Natural killer cell (primary cell): ENCODE results near the gene SDR42E1. TPM values are rescaled to one million over a fixed set of nuclear protein-coding genes. Genes with fewer than 3 reads are reported as not detected.

Source experiments
- ATAC-seq, 3 donors: fragments of 150-1000 bp in 2 of 3; fragments of 200-7000 bp in 1 of 3; cut with Tn5 transposase; 1 replicate in 1 of 3; 2 replicates in 2 of 3; pipeline ENCODE4 v1.10.0; 2021; ENCODE audit warnings: mild to moderate bottlenecking in 2 of 3, moderate library complexity in 2 of 3
- DNase-seq, 2 donors: peaks; one replicate each; pipeline versions ENCODE4 v3.0.0 to v3.0.0-alpha.2; 2013 to 2021; ENCODE audit warnings: mixed read lengths in 1 of 2
- H3K27ac ChIP-seq: one replicate; pipeline ENCODE4 v1.5.1; 2013; ENCODE audit warnings: mild to moderate bottlenecking, low read length
- H3K27me3 ChIP-seq: one replicate; pipeline ENCODE4 v1.6.1; 2013; ENCODE audit warnings: low read length; ENCODE audit not compliant: control insufficient read depth, insufficient read depth
- H3K36me3 ChIP-seq: one replicate; pipeline ENCODE4 v1.6.1; 2013; ENCODE audit warnings: low read length; ENCODE audit not compliant: control insufficient read depth, insufficient read depth
- H3K4me1 ChIP-seq: one replicate; pipeline ENCODE4 v1.6.1; 2013; ENCODE audit warnings: low read length; ENCODE audit not compliant: control insufficient read depth, insufficient read depth
- H3K4me3 ChIP-seq: one replicate; pipeline ENCODE4 v1.5.1; 2013; ENCODE audit warnings: low read length
- H3K9me3 ChIP-seq: one replicate; pipeline ENCODE4 v1.6.1; 2013; ENCODE audit warnings: low read length; ENCODE audit not compliant: control insufficient read depth, insufficient read depth
- H3K27ac Mint-ChIP-seq, 2 donors: one replicate each; pipeline ENCODE4 v1.8.0; 2022; ENCODE audit warnings: mild to moderate bottlenecking in 2 of 2, mixed read lengths in 2 of 2, moderate library complexity in 1 of 2
- H3K27me3 Mint-ChIP-seq, 2 donors: one replicate each; pipeline ENCODE4 v1.8.0; 2022; ENCODE audit warnings: low read depth in 2 of 2, mixed read lengths in 2 of 2
- H3K36me3 Mint-ChIP-seq: one replicate; pipeline ENCODE4 v1.8.0; 2022; ENCODE audit warnings: mixed read lengths
- H3K4me1 Mint-ChIP-seq, 2 donors: one replicate each; pipeline ENCODE4 v1.8.0; 2022; ENCODE audit warnings: mixed read lengths in 2 of 2
- H3K4me3 Mint-ChIP-seq: one replicate; pipeline ENCODE4 v1.8.0; 2022; ENCODE audit warnings: mild to moderate bottlenecking, moderate library complexity, mixed read lengths
- H3K9me3 Mint-ChIP-seq, 2 donors: one replicate each; pipeline ENCODE4 v1.8.0; 2022; ENCODE audit warnings: mixed read lengths in 2 of 2
- CTCF ChIP-seq: fragments of 200-600 bp; IDR thresholded peaks from one replicate; pipeline ENCODE4 v1.8.0; 2022; ENCODE audit warnings: antibody characterized with exemption
- WGBS: methylation state at CpG from one replicate; pipeline ENCODE4 v1.1.7; 2013; ENCODE audit warnings: missing lambda C conversion rate; ENCODE audit not compliant: insufficient coverage; 5-methylcytosine and 5-hydroxymethylcytosine counted together
- intact Hi-C: fragments of 100-400 bp; cut with micrococcal nuclease; formaldehyde crosslinking; loops from one replicate; pipeline ENCODE4 v1.14.2; 2022
- total RNA-seq, 4 donors: library from RNA; stranded (reverse); fragments of 120-200 nt in 1 of 4; gene quantifications; one replicate each; pipeline versions ENCODE4 v1.2.3 to v1.2.4, GENCODE V29; 2013 to 2022

Gene SDR42E1
- total RNA-seq, 3 donors from 2014 or later (not counting 1 experiment from before 2014, with no cell fraction given), result 3.6 to 8.5 (median 6.3) TPM

DNA sequence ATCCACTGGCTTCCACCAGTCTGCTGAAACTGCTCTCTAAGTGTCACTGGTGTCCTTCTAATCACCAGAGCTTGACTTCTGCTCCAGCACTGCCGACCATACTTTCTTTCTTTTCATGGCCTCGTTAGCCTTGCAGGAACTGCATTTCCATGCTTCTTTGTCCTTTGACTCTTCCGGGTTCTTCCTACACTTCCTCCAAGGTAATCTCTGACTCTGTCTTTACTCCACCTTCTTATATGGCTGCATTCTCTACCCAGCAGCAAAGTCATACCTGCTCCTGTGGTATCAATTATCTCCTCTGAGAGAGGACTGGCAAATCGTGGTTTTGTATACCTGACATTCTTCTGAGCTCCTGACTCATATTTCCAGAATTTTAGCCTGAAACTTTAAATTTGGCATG is 30.3 kb upstream of the SDR42E1 start:
- no peak overlapping the region for H3K27ac Mint-ChIP-seq
- WGBS, result 83% methylated on average over 4 of the region's 4 CpGs
- no peak for ATAC-seq

DNA sequence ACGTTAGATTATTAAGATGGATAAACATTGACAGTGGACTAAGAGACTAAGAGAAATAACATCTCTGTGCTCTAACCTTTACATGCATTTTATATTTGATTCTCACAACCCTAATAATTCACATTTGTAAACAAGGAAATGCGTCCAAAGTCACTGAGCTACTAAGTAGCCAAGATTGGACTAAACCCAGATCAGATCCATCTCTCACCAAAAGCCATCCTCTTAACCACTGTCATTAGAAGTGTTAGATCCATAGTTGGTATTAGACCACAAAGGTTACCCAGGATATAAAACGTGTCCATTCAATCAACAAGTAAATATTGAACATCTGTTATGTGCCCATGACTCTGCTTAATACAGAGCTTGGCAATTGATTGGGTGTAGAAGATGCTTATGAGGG is 29.0 kb upstream of the SDR42E1 start:
- Histone ChIP-seq H3K4me3 (no peak overlapping the region), H3K9me3 (no peaks in the 10 kb centered on the region), H3K27me3 (no peaks in the 10 kb centered on the region), H3K27ac (no peak overlapping the region), H3K4me1 (no peaks in the 10 kb centered on the region), H3K36me3 (no peaks in the 10 kb centered on the region)
- no peak overlapping the region for H3K27ac Mint-ChIP-seq
- no peaks in the 10 kb centered on the region for H3K9me3 Mint-ChIP-seq
- no peaks in the 10 kb centered on the region for H3K4me1 Mint-ChIP-seq
- WGBS, result 94% methylated on average over 2 of the region's 3 CpGs
- intact Hi-C loops, result no loop called here
- no peaks in the 10 kb centered on the region for H3K36me3 Mint-ChIP-seq
- no peak overlapping the region for H3K4me3 Mint-ChIP-seq
- DNase-seq (no peak), ATAC-seq (no peak)
- peaks cover 11 to 26% of the 10 kb centered on the region in 2 donors for H3K27me3 Mint-ChIP-seq
- TF ChIP-seq CTCF, result no peak

More for the DNA sequence above, 30.3 kb upstream of the SDR42E1 start:
- Mint-ChIP-seq H3K9me3 (no peaks in the 10 kb centered on the region), H3K4me3 (no peak overlapping the region), H3K4me1 (no peaks in the 10 kb centered on the region), H3K27me3 (peaks cover 11 to 26% of the 10 kb centered on the region in 2 donors), H3K36me3 (no peaks in the 10 kb centered on the region)
- no peak overlapping the region for H3K27ac ChIP-seq
- DNase-seq, result no peak
- no peak overlapping the region for H3K4me3 ChIP-seq
- no peaks in the 10 kb centered on the region for H3K9me3 ChIP-seq
- TF ChIP-seq CTCF, result no peak
- intact Hi-C loops, result no loop called here
- no peaks in the 10 kb centered on the region for H3K36me3 ChIP-seq
- H3K4me1 ChIP-seq, result no peaks in the 10 kb centered on the region
- no peaks in the 10 kb centered on the region for H3K27me3 ChIP-seq

- H3K4me3 Mint-ChIP-seq, result no peak overlapping the region
- no peak overlapping the region for H3K27ac Mint-ChIP-seq
- no peaks in the 10 kb centered on the region for H3K36me3 ChIP-seq
- no peaks in the 10 kb centered on the region for H3K4me1 Mint-ChIP-seq
- H3K9me3 ChIP-seq, result no peaks in the 10 kb centered on the region
- no peaks in the 10 kb centered on the region for H3K9me3 Mint-ChIP-seq
- DNase-seq (no peak), ATAC-seq (no peak)
- intact Hi-C loops, result no loop called here
- no peak overlapping the region for H3K4me3 ChIP-seq
- H3K27ac ChIP-seq, result no peak overlapping the region
- H3K27me3 Mint-ChIP-seq, result peaks cover 20 to 39% of the 10 kb centered on the region in 2 donors
- TF ChIP-seq CTCF, result no peak
- H3K27me3 ChIP-seq, result no peaks in the 10 kb centered on the region
- no peaks in the 10 kb centered on the region for H3K4me1 ChIP-seq
- H3K36me3 Mint-ChIP-seq, result no peaks in the 10 kb centered on the region
- 50% methylated on average over 1 of the region's 2 CpGs for WGBS
Observed at GRCh38 chr16:82037666-82038065, 26.4 kb upstream of the SDR42E1 start.

- H3K36me3 Mint-ChIP-seq, result no peaks in the 10 kb centered on the region
- H3K4me3 Mint-ChIP-seq, result no peak overlapping the region
- no peaks in the 10 kb centered on the region for H3K4me1 Mint-ChIP-seq
- DNase-seq, result no peak
- H3K4me1 ChIP-seq, result no peaks in the 10 kb centered on the region
- WGBS, result 78% methylated on average over 4 of the region's 4 CpGs
- H3K27ac Mint-ChIP-seq, result no peak overlapping the region
- H3K4me3 ChIP-seq, result no peak overlapping the region
- H3K9me3 ChIP-seq, result no peaks in the 10 kb centered on the region
- ATAC-seq, result no peak
- no peak for TF ChIP-seq CTCF
- H3K27ac ChIP-seq, result no peak overlapping the region
- H3K27me3 Mint-ChIP-seq, result peaks cover 23 to 39% of the 10 kb centered on the region in 2 donors
- intact Hi-C loops, result no loop called here
- no peaks in the 10 kb centered on the region for H3K9me3 Mint-ChIP-seq
- no peaks in the 10 kb centered on the region for H3K27me3 ChIP-seq
- H3K36me3 ChIP-seq, result no peaks in the 10 kb centered on the region
Observed at GRCh38 chr16:82037251-82037650, 26.0 kb upstream of the SDR42E1 start.
